MCF 10A (cell line): Measurements from ENCODE around the gene TOP2A. TPM values are rescaled to one million over a fixed set of nuclear protein-coding genes. Genes with fewer than 3 reads are reported as not detected.

ENCODE experiments used
- BruUV-seq: library from RNA; stranded (reverse); fragments of 400-500 nt; replicated peaks from 2 replicates; lab custom pipeline; 2021; lab: Mats Ljungman, UMichigan
- CTCF ChIA-PET: fragments of 300-600 bp; sonication (Branson Sonifier 250); formaldehyde crosslinking; extraction: SDS; loops from one replicate; lab custom pipeline; 2021; ENCODE audit warnings: antibody characterized with exemption, inconsistent platforms; lab: Yijun Ruan, JAX
- POLR2A ChIA-PET: fragments of 300-600, 350-650 bp; sonication (Branson Sonifier 250); formaldehyde crosslinking; extraction: SDS; loops from one replicate; lab custom pipeline; 2020; ENCODE audit warnings: antibody characterized with exemption, inconsistent platforms; lab: Yijun Ruan, JAX
- DNase-seq: peaks from one replicate; pipeline ENCODE4 v3.0.0-alpha.2; 2018; ENCODE audit not compliant: unreplicated experiment
- H3K27ac Mint-ChIP-seq: one replicate; pipeline ENCODE4 v1.8.0; 2022; ENCODE audit warnings: mild to moderate bottlenecking, low read depth, mixed read lengths; ENCODE audit not compliant: unreplicated experiment
- H3K27me3 Mint-ChIP-seq: one replicate; pipeline ENCODE4 v1.8.0; 2022; ENCODE audit warnings: mixed read lengths; ENCODE audit not compliant: insufficient read depth, unreplicated experiment
- H3K36me3 Mint-ChIP-seq: one replicate; pipeline ENCODE4 v1.8.0; 2022; ENCODE audit warnings: mild to moderate bottlenecking, moderate library complexity, mixed read lengths; ENCODE audit not compliant: insufficient read depth, unreplicated experiment
- H3K4me1 Mint-ChIP-seq: one replicate; pipeline ENCODE4 v1.8.0; 2022; ENCODE audit warnings: mixed read lengths; ENCODE audit not compliant: insufficient read depth, unreplicated experiment
- H3K4me3 Mint-ChIP-seq: one replicate; pipeline ENCODE4 v1.8.0; 2022; ENCODE audit warnings: mild to moderate bottlenecking, moderate library complexity, mixed read lengths; ENCODE audit not compliant: unreplicated experiment
- H3K9me3 Mint-ChIP-seq: one replicate; pipeline ENCODE4 v1.8.0; 2022; ENCODE audit warnings: mixed read lengths; ENCODE audit not compliant: unreplicated experiment
- intact Hi-C: fragments of 100-400 bp; cut with micrococcal nuclease; formaldehyde crosslinking; loops from 2 replicates; pipeline ENCODE4 v1.14.1; 2022
- total RNA-seq: library from RNA; stranded (reverse); gene quantifications from 2 replicates; pipeline ENCODE4 v1.2.3, GENCODE V29; 2022
- TF ChIP-seq, protein P1 (sequence below): fragments of 200-600 bp; IDR thresholded peaks from one replicate; pipeline ENCODE4 v1.8.0; 2022; ENCODE audit warnings: antibody characterized with exemption, mild to moderate bottlenecking; ENCODE audit not compliant: unreplicated experiment

Gene TOP2A
- total RNA-seq, 1 experiment from 2014 or later = 151 TPM

DNA sequence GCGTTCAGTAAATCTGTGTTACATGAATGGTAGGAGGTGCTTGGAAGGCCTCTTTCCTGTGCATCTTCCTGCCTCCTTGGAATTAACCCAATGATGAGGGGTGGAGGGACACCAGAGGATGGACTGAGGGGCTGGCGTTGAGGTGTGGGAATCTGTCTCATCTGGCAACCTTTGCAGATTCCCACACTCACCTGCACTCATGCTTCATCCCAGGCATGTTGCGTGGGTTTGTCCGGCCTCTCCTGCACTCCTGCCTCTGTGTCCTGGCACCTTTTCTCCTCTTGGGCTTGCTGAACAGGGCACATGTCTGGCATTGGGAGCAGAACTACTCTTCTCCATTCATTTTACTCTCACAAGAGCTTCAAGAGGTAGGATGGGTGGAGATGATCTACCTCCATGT is 22.5 kb upstream of the TOP2A start:
- Mint-ChIP-seq H3K36me3 (no peaks in the 10 kb centered on the region), H3K4me1 (peaks cover 14% of the 10 kb centered on the region), H3K27ac (no peak overlapping the region), H3K27me3 (peaks cover 11% of the 10 kb centered on the region), H3K9me3 (no peaks in the 10 kb centered on the region), H3K4me3 (no peak overlapping the region)
- ChIA-PET CTCF (interaction anchor here (0.6 to 7.3 kb wide), 13 partner anchors 9 to 340 kb away, joined by 3 to 97 read pairs (median 3); no protein-coding TSS in a partner anchor), POLR2A (interaction anchor here (0.9 to 2.2 kb wide), 2 partner anchors 29 to 31 kb away, joined by 3 to 13 read pairs; no protein-coding TSS in a partner anchor)
- TF ChIP-seq, protein P1, sequence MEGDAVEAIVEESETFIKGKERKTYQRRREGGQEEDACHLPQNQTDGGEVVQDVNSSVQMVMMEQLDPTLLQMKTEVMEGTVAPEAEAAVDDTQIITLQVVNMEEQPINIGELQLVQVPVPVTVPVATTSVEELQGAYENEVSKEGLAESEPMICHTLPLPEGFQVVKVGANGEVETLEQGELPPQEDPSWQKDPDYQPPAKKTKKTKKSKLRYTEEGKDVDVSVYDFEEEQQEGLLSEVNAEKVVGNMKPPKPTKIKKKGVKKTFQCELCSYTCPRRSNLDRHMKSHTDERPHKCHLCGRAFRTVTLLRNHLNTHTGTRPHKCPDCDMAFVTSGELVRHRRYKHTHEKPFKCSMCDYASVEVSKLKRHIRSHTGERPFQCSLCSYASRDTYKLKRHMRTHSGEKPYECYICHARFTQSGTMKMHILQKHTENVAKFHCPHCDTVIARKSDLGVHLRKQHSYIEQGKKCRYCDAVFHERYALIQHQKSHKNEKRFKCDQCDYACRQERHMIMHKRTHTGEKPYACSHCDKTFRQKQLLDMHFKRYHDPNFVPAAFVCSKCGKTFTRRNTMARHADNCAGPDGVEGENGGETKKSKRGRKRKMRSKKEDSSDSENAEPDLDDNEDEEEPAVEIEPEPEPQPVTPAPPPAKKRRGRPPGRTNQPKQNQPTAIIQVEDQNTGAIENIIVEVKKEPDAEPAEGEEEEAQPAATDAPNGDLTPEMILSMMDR = no peak
- DNase-seq = no peak
- no TSS peak for BruUV-seq
- intact Hi-C loops = loop anchor here (2.0 kb wide), 1 partner anchor 57 kb away; no protein-coding TSS in a partner anchor

DNA sequence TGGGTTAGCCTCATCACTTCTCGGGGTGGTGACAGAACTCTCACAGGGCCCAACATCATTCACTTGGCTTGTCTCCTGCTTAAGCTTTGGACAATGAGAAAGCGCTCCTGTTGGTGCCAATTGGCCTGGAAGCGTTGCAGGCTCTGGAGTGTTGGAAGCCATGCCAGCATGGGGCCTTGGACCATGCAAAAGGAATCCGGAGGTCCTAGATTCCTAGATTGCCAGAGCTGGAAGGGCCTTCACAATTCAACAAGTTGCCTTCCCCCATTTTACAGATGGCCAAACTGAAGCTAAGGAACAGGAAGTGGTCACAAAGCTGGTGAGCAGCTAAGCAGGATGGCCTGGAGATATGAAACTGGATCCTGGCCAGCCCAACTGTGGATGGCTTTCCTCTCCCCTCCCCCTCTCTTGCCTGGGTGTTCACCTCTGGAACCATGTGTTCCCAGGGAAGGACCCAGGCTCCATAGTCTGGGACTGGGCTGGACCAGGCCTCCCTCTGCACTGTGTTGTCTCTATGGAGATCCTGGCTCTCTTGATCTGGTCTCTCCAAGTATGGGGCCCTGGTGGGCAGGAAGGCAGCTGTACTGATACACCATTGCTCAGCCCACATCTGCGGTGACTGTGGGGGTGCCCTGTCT is 19.5 kb upstream of the TOP2A start:
- H3K27ac Mint-ChIP-seq = no peak overlapping the region
- DNase-seq = no peak
- CTCF ChIA-PET = interaction anchor here (0.6 to 7.3 kb wide), 4 partner anchors 20 to 1229 kb away, joined by 3 to 97 read pairs (median 4); no protein-coding TSS in a partner anchor

DNA sequence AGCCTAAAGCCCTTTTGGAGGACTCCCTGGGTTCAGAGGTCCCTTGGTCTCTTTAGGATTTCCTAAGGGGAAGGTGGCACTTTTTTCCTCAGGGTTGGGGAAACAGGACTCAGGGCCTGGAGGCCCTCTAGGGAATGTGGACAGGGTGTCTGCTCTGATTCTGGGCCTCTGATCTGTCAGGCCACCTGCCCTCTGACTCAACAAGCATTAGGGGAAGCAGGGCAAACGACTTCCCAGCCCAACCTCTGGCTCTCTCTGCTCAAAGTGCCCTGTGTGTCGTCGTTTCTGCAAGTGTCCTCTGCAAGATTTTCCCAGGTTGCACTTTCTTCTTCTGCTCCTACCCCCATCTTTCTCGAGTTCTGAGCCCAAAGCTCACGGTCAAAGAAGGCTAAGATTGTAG is 18.9 kb upstream of the TOP2A start:
- Mint-ChIP-seq H3K27me3 (peaks cover 12% of the 10 kb centered on the region), H3K9me3 (no peaks in the 10 kb centered on the region), H3K4me1 (no peaks in the 10 kb centered on the region), H3K36me3 (no peaks in the 10 kb centered on the region), H3K4me3 (no peak overlapping the region), H3K27ac (no peak overlapping the region)
- POLR2A ChIA-PET = interaction anchor here (0.6 to 1.1 kb wide), 4 partner anchors 55 to 97 kb away, joined by 3 to 4 read pairs (median 3); partner anchors contain the start of gene TNS4
- TF ChIP-seq, protein P1 = no peak
- no peak for DNase-seq
- intact Hi-C loops = no loop called here
- BruUV-seq = no TSS peak
- CTCF ChIA-PET = interaction anchor here (0.9 to 7.3 kb wide), 3 partner anchors 21 to 1229 kb away, joined by 4 to 97 read pairs (median 4); no protein-coding TSS in a partner anchor

More for the DNA sequence above, 19.5 kb upstream of the TOP2A start:
- POLR2A ChIA-PET = interaction anchor here (0.6 to 1.1 kb wide), 5 partner anchors 34 to 97 kb away, joined by 3 to 4 read pairs (median 3); partner anchors contain the start of gene TNS4
- Mint-ChIP-seq H3K9me3 (no peaks in the 10 kb centered on the region), H3K36me3 (no peaks in the 10 kb centered on the region), H3K27me3 (peaks cover 6% of the 10 kb centered on the region), H3K4me3 (no peak overlapping the region), H3K4me1 (no peaks in the 10 kb centered on the region)
- intact Hi-C loops = no loop called here
- TF ChIP-seq, protein P1 = no peak
- no TSS peak for BruUV-seq
